OCI-LY3 (cell line): ENCODE results near the gene DOK4.

Experiments used
- CTCF ChIP-seq: fragments of 200-600, 300-600 bp; sonication (generic); IDR thresholded peaks from 2 replicates; pipeline ENCODE4 v1.5.1; 2014; ENCODE audit warnings: antibody characterized with exemption, low read length, low read depth
- EZH2phosphoT487 ChIP-seq: fragments of 200-600 bp; shearing (Covaris generic); IDR thresholded peaks from 2 replicates; pipeline ENCODE4 v1.6.1; 2018; ENCODE audit warnings: antibody characterized with exemption, mixed run types, low read depth

- TF ChIP-seq EZH2phosphoT487 (no peak), CTCF (no peak)
Measured at GRCh38 chr16:57503366-57503765, 17.1 kb upstream of the DOK4 start.
